Activated CD4-positive, alpha-beta T cell treated with anti-CD3 and anti-CD28 coated beads, Interleukin-2, amount 50 U/mL, for 1 hour (primary cell): Measurements from ENCODE around the gene TAF15.

Source experiments
- DNase-seq: peaks from one replicate; pipeline ENCODE4 v3.0.0-alpha.2; 2020

Gene TAF15

GRCh38 chr17:35875072-35875799, 66.0 kb downstream of the TAF15 start:
- no peak for DNase-seq

DNA sequence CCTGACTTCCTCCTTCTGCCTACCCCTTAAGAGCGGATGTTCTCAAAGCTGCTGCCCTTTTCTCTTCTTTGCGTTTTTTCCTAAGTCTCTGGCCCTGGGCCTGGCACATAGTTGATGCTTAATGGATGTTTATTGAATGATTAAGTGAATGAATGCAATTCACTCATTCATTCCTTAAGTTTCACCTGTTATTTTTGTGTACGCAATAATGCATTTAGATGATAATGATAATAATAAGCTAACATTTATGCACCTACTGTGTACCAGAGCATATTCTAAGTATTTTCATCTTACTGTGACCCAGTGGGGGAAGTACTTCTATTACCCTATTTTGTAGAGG, 66.5 kb downstream of the TAF15 start:
- no peak for DNase-seq

DNA sequence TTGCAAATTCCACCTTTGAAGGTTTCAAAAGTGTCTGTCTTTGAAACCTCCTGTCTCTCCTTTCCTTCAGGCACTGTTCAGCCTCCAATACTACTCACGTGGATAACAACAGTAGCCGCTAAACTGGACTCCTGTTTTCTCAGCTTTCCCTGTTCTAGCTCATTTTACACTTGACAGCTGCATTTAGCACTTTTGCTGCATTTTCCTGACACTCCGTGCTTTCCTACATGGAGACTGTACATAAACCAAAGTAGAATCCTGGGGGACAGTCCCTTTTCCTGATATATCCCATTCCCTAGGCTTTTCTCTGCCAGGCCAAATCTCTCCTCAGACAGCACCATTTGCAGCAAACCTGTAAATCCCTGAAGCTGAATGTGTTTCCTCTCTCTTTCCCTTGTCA, 67.2 kb downstream of the TAF15 start:
- no peak for DNase-seq

GRCh38 chr17:35877345-35878029, 68.2 kb downstream of the TAF15 start:
- DNase-seq: no peak

DNA sequence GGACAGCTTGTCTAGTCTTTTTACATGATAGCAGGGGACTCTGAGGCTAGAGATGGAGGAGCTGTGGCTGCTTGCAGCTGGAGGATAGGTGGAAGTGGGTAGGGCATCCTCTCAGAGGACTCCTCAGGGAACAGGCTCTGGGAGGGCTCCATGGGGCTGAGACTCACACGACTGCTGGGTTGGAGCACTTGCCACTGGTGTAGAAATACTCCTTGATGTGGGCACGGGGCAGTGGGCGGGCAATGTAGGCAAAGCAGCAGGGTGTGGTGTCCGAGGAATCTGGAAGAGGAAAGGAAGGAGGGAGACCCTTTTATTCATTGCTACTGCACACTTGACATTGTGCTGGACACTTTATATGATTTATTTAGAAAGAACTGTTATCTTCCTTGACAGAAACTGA, 69.1 kb downstream of the TAF15 start:
- no peak for DNase-seq

DNA sequence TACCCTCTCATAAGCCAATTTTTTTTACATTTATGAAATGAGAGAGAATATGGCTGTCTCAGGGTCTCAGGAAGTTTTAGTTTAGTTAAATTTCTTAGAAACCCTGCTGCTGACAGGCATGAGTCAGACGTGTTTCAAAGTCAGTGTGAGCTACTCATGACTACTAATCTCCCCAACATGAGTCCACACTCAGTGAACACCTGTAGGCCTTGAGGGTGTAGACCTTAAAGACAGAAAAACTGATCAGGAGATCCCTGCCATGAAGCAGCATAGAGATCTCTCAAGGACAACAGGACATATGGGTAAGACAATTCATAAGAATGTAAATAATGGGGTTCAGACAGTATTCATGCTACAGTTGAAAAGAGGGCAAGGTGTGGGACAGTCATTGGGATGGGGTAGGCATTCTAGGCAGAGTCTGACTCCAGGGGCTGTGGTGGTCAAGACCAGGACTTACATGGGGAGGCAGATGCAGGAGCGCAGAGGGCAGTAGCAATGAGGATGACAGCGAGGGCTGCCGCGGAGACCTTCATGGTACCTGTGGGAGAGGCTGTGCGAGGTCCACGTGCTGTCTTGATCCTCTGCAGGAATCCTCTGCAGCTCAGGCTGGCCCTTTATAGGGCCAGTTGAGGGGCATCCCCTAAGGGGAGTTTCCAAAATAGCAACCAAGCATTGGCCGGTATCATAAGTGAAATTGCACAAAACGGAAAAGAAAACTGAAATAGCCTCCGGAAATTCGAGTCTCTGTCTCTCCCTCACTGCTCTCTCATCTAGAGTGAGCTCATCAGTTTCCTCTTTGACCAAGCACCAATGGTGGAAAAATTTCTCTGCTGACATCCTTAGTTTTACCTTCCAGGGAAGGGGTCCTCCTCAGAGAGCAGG, 70.7 kb downstream of the TAF15 start, which contains the start of gene CCL5:
TSS of gene CCL5 (minus strand) at position 588 of the 882 bp plus-strand sequence.
- no peak for DNase-seq

DNA sequence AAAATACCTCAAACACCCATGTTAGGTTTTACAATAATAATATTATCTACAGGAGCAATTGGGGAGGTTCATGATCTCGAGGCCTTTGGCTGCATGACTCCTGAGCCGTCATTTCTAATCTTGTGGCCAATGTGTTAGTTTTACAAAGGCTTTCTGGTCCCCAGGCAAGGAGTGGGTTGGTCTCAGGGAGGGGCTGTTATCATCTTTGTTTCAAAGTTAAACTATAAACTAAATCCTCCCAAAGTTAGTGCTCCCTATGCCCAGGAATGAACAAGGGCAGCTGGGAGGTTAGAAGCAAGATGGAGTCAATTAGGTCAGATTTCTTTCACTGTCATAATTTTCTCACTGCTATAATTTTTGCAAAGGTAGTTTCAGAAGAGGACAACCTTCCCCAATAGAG, 80.0 kb downstream of the TAF15 start:
- no peak for DNase-seq

DNA sequence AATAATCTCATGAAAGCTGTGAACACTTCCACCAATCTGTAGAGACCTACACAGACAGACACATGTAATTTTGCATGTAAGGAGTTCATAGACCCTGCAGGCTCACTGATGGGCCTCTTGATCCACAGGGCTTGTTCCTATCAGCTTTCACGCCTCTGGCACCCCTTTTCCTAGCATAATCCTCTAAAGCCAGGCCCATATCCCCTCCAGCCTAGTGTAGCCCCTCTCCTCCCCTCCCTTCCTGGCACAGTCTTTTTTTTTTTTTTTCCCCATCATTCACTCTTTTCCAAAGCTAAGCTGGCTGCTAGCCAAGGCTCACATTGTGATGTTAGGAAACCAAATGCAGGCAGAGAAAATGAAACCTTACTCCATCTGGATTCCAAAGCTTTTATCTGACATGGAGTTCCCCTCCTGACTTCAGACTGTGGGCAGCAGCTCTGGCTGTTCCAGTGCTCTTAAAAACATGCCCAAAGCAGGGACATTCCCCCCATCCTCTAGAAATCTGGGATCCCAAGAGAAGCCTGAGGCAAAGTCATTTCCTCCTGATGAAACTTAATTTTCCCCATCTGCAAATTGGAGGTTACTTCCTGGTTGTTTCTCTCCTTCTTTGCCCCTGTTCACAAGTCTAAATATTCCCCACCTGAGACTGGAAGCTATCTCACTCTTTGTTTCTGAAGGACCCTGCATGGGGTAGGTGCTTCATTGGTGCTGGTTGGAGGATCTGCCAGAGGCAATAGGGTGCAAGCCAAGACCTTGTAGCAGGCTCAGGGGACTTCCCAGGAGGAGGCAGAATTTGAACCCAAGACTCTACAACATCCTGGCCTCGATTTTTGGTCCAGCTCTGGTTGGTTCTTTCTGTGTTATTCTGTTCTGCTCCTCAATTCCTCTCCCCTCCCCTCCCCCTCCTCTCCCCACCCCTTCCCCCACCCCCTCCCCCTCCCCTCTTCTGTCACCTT, 80.8 kb downstream of the TAF15 start:
- DNase-seq: no peak

- DNase-seq: peak; percentile 32
Observed at GRCh38 chr17:35890774-35891155, 81.5 kb downstream of the TAF15 start.

GRCh38 chr17:35891269-35891668, 82.0 kb downstream of the TAF15 start:
- no peak for DNase-seq

DNA sequence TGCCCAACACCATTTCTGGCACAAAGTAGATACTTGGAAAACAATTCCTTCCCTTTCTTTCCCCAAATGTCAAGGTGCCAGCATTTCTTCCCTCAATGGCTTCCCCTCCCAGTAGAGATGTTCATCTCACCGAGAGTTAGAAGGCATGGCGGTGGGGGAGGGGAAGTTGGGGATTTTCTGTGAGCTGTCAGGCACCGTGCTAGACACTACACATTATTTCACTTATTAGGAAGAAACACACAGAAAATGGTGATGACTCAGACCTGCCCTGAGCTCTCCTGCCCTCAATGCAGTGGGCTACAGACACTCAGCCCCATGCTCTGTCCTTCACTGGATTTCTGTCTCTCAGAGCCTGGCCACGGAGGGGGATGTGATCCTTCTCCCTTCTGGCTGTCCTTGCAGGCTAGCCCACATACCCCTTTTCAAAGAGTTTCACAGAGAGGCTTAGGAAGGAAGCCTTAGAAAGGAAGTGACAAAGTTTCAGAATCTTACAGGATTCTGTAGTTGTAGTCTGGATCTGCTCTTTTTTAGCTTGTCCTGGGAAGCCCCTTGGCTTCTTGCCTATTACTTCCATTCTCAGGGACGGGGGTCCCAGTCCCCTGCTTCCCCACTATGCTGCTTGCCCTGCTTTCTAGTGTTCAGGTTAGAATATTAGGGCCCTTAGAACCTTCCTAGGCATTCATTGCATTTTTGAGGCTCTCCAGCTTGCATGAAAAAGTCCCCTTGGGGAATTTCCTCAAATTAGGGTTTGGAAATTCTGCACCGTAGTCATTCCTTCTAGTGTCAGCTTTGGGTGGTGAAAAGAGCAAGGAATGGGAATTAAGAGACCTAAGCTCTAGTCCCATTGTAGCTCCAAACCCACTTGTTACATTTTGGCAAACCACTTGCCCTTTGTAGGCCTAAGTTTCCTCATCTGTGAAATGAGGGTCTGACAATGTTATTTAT, 83.1 kb downstream of the TAF15 start:
- peak; percentile 24 for DNase-seq

DNA sequence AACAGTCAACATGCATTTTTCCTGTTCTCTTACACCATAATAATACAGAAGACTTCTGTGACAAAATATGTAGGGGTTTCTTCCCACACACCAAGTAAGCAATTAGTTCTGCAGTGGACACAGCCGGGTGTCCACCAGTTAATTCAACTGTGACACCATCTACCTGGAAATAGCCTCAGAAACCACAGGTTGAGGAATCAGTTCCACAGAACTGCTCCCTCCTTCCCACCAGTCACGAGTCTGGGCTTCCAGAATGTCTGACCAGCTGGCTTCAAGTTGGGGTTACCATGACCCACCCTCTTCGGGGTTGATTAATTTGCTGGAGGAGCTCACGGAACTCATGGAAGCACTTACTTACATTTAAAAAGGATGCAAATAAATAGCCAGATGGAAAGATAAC, 84.5 kb downstream of the TAF15 start:
- DNase-seq: no peak

- no peak for DNase-seq
Observed at GRCh38 chr17:35894206-35894605, 84.9 kb downstream of the TAF15 start.

- DNase-seq: peak; percentile 16
Observed at GRCh38 chr17:35895636-35896587, 86.6 kb downstream of the TAF15 start.
